ENCODE data around the gene LPAR3. TPM values are rescaled to one million over a fixed set of nuclear protein-coding genes. Genes with fewer than 3 reads are reported as not detected.
A peak's percentile ranks its signal among the peaks of the same experiment; 100 is the strongest.

Gene LPAR3
- polyA plus RNA-seq, 6 donors from 2014 or later: not detected

- no peak for DNase-seq
- Mint-ChIP-seq H3K36me3 (no peaks in the 10 kb centered on the region), H3K27ac (no peak overlapping the region), H3K4me1 (no peaks in the 10 kb centered on the region), H3K27me3 (peaks cover 0 to 14% (median 6%) of the 10 kb centered on the region in 3 donors), H3K9me3 (no peaks in the 10 kb centered on the region), H3K4me3 (no peak overlapping the region)
- no peak for ATAC-seq (ENCODE audit: low read depth in 2 of 2)
Observed at GRCh38 chr1:84823991-84824390, 69.0 kb downstream of the LPAR3 start.

- DNase-seq (no peak), ATAC-seq (ENCODE audit: low read depth in 2 of 2) (no peak)
- no peak overlapping the region for H3K4me3 Mint-ChIP-seq
- H3K27me3 Mint-ChIP-seq: peaks cover 0 to 14% (median 3%) of the 10 kb centered on the region in 3 donors
- no peaks in the 10 kb centered on the region for H3K4me1 Mint-ChIP-seq
- no peaks in the 10 kb centered on the region for H3K36me3 Mint-ChIP-seq
- H3K27ac Mint-ChIP-seq: no peak overlapping the region
- no peaks in the 10 kb centered on the region for H3K9me3 Mint-ChIP-seq
Observed at GRCh38 chr1:84823511-84823910, 69.5 kb downstream of the LPAR3 start.

- DNase-seq (no peak), ATAC-seq (ENCODE audit: low read depth in 2 of 2) (no peak)
- H3K4me1 Mint-ChIP-seq: no peaks in the 10 kb centered on the region
- no peak overlapping the region for H3K27ac Mint-ChIP-seq
- no peaks in the 10 kb centered on the region for H3K36me3 Mint-ChIP-seq
- peaks cover 11 to 23% (median 16%) of the 10 kb centered on the region in 3 donors for H3K27me3 Mint-ChIP-seq
- no peak overlapping the region for H3K4me3 Mint-ChIP-seq
- H3K9me3 Mint-ChIP-seq: no peaks in the 10 kb centered on the region
Observed at GRCh38 chr1:84810343-84810742, 82.7 kb downstream of the LPAR3 start.

GRCh38 chr1:84809023-84809422, 84.0 kb downstream of the LPAR3 start:
- no peaks in the 10 kb centered on the region for H3K9me3 Mint-ChIP-seq
- peaks cover 11 to 23% (median 16%) of the 10 kb centered on the region in 3 donors for H3K27me3 Mint-ChIP-seq
- no peak for DNase-seq
- H3K4me1 Mint-ChIP-seq: no peaks in the 10 kb centered on the region
- no peaks in the 10 kb centered on the region for H3K36me3 Mint-ChIP-seq
- H3K4me3 Mint-ChIP-seq: no peak overlapping the region
- H3K27ac Mint-ChIP-seq: no peak overlapping the region
- no peak for ATAC-seq (ENCODE audit: low read depth in 2 of 2)

GRCh38 chr1:84803604-84804003, 89.4 kb downstream of the LPAR3 start:
- no peak for ATAC-seq (ENCODE audit: low read depth in 2 of 2)

GRCh38 chr1:84802567-84803232, 90.3 kb downstream of the LPAR3 start:
- Mint-ChIP-seq H3K4me1 (peaks cover 11 to 12% (median 11%) of the 10 kb centered on the region in 3 donors), H3K27ac (no peak overlapping the region), H3K36me3 (no peaks in the 10 kb centered on the region), H3K27me3 (peaks cover 6 to 15% (median 11%) of the 10 kb centered on the region in 3 donors), H3K9me3 (no peaks in the 10 kb centered on the region), H3K4me3 (no peak overlapping the region)
- ATAC-seq (ENCODE audit: low read depth in 2 of 2) (no peak), DNase-seq (no peak)

More at GRCh38 chr1:84803604-84804003, 89.4 kb downstream of the LPAR3 start:
- Mint-ChIP-seq H3K27ac (no peak overlapping the region), H3K9me3 (no peaks in the 10 kb centered on the region), H3K27me3 (peaks cover 6 to 9% (median 6%) of the 10 kb centered on the region in 3 donors), H3K36me3 (no peaks in the 10 kb centered on the region), H3K4me1 (peaks cover 9 to 11% (median 11%) of the 10 kb centered on the region in 3 donors), H3K4me3 (no peak overlapping the region)
- no peak for DNase-seq

GRCh38 chr1:84800090-84801073, 92.6 kb downstream of the LPAR3 start:
- H3K27ac Mint-ChIP-seq: peak overlapping the region in 2 of 6 donors; percentile 37 to 46
- ATAC-seq (ENCODE audit: low read depth in 2 of 2) (no peak), DNase-seq (no peak)
- peaks cover 11 to 12% (median 11%) of the 10 kb centered on the region in 3 donors for H3K4me1 Mint-ChIP-seq
- H3K27me3 Mint-ChIP-seq: peaks cover 0 to 15% (median 6%) of the 10 kb centered on the region in 3 donors
- no peak overlapping the region for H3K4me3 Mint-ChIP-seq
- no peaks in the 10 kb centered on the region for H3K36me3 Mint-ChIP-seq
- peaks cover 0 to 4% (median 0%) of the 10 kb centered on the region in 7 donors for H3K9me3 Mint-ChIP-seq

GRCh38 chr1:84797603-84798002, 95.4 kb downstream of the LPAR3 start:
- Mint-ChIP-seq H3K9me3 (peaks cover 0 to 6% (median 2%) of the 10 kb centered on the region in 7 donors), H3K36me3 (no peaks in the 10 kb centered on the region), H3K27ac (no peak overlapping the region), H3K27me3 (peaks cover 6 to 25% (median 9%) of the 10 kb centered on the region in 3 donors), H3K4me1 (peaks cover 11 to 12% (median 11%) of the 10 kb centered on the region in 3 donors), H3K4me3 (no peak overlapping the region)
- no peak for ATAC-seq (ENCODE audit: low read depth in 2 of 2)
- DNase-seq: no peak

- Mint-ChIP-seq H3K36me3 (no peaks in the 10 kb centered on the region), H3K27me3 (peaks cover 9 to 25% (median 10%) of the 10 kb centered on the region in 3 donors), H3K27ac (no peak overlapping the region), H3K4me3 (no peak overlapping the region), H3K9me3 (peaks cover 5 to 15% (median 8%) of the 10 kb centered on the region in 7 donors), H3K4me1 (peaks cover 11 to 12% (median 11%) of the 10 kb centered on the region in 3 donors)
- DNase-seq (no peak), ATAC-seq (ENCODE audit: low read depth in 2 of 2) (no peak)
Observed at GRCh38 chr1:84795966-84796600, 96.9 kb downstream of the LPAR3 start.

GRCh38 chr1:84795213-84795612, 97.8 kb downstream of the LPAR3 start:
- ATAC-seq (ENCODE audit: low read depth in 2 of 2): no peak
- peaks cover 5 to 15% (median 8%) of the 10 kb centered on the region in 7 donors for H3K9me3 Mint-ChIP-seq
- peaks cover 2 to 5% (median 3%) of the 10 kb centered on the region in 3 donors for H3K4me1 Mint-ChIP-seq
- DNase-seq: no peak
- H3K36me3 Mint-ChIP-seq: no peaks in the 10 kb centered on the region
- peaks cover 9 to 29% (median 10%) of the 10 kb centered on the region in 3 donors for H3K27me3 Mint-ChIP-seq
- no peak overlapping the region for H3K27ac Mint-ChIP-seq
- H3K4me3 Mint-ChIP-seq: no peak overlapping the region

- H3K9me3 Mint-ChIP-seq: peaks cover 5 to 21% (median 9%) of the 10 kb centered on the region in 7 donors
- DNase-seq (no peak), ATAC-seq (ENCODE audit: low read depth in 2 of 2) (no peak)
- no peak overlapping the region for H3K27ac Mint-ChIP-seq
- H3K4me1 Mint-ChIP-seq: no peaks in the 10 kb centered on the region
- peaks cover 14 to 40% (median 18%) of the 10 kb centered on the region in 3 donors for H3K27me3 Mint-ChIP-seq
- H3K36me3 Mint-ChIP-seq: peaks cover 0 to 4% of the 10 kb centered on the region in 2 donors
- no peak overlapping the region for H3K4me3 Mint-ChIP-seq
Observed at GRCh38 chr1:84792421-84792820, 100.6 kb downstream of the LPAR3 start.

- ATAC-seq (ENCODE audit: low read depth in 2 of 2): no peak
- no peak for DNase-seq
- Mint-ChIP-seq H3K36me3 (peaks cover 0 to 4% of the 10 kb centered on the region in 2 donors), H3K9me3 (peaks cover 5 to 24% (median 8%) of the 10 kb centered on the region in 7 donors), H3K4me1 (no peaks in the 10 kb centered on the region), H3K27me3 (peaks cover 10 to 31% (median 18%) of the 10 kb centered on the region in 3 donors), H3K4me3 (no peak overlapping the region), H3K27ac (no peak overlapping the region)
Observed at GRCh38 chr1:84789014-84789413, 104.0 kb downstream of the LPAR3 start.
